Measurements from ENCODE around the gene NLRC5.

NLRC5 gene

DNA sequence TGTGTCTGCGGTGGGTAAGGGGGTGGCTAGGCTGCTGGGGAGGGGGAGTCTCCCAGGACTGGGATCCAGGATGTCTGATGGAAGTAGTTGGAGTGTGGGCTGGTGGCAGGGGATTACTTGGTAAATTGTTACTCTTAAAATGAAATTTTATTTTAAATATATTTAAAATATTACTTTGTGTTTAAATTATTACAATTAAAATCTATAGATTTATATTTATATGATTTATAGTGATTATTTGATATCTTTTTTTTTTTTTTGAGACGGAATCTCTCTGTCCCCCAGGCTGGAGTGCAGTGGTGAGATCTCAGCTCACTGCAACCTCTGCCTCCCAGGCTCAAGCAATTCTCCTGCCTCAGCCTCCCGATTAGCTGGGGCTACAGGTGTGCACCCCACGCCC is 121.6 kb downstream of the NLRC5 start:
- no peak for DNase-seq

- no peak for DNase-seq
These were observed 122.1 kb downstream of the NLRC5 start for GRCh38 chr16:57111420-57111819.

DNA sequence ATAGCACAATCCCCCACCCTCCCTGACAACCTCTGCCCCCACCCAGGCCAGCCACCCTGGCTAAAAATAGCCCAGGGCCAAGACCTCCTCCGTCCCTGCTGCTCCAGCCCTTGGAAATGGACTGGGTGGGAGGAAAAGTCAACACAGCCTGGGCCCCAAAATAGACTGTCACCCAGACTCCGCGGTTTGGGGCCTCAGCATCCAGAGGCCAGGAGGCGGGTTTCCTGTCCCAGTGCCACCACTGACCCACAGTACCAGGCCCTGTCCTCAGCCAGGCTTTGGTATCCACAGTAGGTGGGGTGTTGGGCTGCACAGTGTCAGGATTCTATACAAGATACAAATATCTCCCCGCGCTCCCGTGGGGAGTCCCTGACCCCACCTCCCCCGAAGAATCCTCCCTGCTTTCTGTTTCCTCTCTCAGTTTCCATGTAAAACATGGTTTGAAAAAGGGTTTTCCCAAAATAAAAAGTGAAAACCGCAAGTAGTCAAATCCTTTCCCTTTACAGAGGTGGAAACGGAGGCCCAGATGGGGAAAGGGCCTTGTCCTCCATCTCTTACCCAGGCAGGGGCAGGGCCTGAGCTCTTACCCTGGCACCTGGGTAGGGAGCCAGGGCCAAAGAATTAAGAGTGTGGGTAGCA is 123.2 kb downstream of the NLRC5 start:
- no peak for DNase-seq

DNA sequence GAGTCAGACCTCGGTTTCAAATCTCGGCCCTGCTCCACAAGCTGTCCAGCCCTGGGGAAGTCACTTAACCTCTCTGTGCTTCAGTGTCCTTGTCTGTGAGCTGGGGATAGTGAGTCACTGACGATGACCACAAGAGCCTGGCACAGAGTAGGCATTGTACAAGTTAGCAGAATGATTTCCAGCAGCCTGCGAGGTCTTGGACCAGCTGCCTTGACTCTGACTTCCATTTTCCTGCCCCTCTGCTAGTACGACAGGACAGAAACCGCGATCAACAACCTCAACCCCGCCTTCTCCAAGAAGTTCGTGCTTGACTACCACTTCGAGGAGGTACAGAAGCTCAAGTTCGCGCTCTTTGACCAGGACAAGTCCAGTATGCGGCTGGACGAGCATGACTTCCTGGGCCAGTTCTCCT is 123.7 kb downstream of the NLRC5 start:
- no peak for DNase-seq

DNA sequence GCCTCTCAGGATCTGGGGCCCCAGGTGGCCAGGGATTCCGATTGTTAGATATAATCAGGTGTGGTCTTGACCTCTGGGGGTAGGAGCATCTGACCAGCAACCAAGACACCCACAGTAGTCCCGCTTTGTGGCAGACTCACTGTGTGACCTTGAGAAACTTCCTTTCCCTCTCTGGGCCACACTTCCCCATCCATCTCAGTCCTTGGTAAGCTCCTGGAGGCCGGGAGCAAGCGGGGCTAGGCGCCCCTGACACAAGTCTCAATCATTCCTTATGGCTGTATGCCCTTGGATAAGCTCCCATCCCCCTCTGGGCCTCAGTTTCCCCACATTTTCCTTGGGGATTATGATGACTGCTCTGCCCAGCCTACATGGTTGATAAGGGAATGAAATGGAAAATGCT is 124.3 kb downstream of the NLRC5 start:
- no peak for DNase-seq

GRCh38 chr16:57115168-57115513 is 125.8 kb downstream of the NLRC5 start:
- no peak for DNase-seq

GRCh38 chr16:57115514-57116182 is 126.3 kb downstream of the NLRC5 start:
- no peak for DNase-seq

- no peak for DNase-seq
These were observed 129.2 kb downstream of the NLRC5 start for GRCh38 chr16:57118461-57119084.

- no peak for DNase-seq
These were observed 134.0 kb downstream of the NLRC5 start for GRCh38 chr16:57123216-57123973.

- DNase-seq, result no peak
These were observed 134.8 kb downstream of the NLRC5 start for GRCh38 chr16:57123974-57124674.

DNA sequence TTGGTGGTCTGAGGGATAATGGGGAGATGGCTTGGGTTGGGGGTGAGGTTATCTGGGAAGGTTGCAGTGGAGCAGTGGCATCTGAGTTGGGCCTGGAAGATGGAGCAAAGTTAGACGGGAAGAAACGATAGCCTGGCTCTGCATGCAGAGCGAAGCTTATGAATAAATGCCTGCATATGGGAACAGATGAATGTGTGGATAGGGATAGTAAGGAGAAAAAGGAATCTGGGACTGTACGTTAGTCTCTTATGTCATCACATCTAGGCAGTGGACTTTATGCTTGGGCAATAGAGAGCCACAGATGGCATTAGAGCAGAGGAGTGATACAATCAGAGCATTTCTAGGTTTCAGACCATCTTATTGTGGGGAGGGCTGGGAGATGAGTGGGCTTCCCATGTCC is 136.0 kb downstream of the NLRC5 start:
- DNase-seq, result no peak

- no peak for DNase-seq
These were observed 136.6 kb downstream of the NLRC5 start for GRCh38 chr16:57125969-57126368.

GRCh38 chr16:57126411-57126810 is 137.1 kb downstream of the NLRC5 start:
- DNase-seq, result no peak

DNA sequence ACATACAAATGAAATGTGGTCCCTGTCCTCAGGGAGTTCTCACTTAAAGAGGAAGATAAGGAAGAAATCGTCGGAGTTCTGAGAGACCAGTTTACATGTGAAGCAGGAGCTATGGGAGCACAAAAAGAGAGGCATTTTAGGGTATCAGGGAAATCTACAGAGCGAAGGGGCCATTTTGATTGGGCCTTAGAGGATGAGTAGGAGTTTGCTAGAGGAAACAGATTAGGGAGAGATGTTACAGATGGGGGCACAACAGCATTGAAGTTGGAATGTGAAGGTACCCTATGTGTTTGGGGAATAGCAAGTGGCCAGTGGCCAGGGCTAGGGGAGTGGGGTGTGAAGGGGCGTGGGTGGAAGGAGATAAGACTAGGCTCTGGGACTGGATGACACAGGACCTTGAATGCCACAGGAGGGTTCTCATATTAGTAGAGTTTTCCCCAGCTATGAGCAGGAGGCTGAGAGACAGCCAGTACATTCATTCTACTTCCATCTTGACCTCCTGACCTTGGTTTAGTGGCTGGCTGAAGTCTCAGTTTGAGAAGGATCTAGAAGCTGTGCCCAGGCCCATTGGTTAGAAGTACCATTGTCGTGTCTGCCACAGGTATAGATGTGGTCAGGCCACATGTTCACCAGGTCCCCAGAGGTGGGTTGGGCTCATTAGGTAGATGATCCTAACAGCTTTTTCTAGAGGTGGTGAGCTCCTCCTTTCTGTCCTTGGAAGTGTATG is 137.8 kb downstream of the NLRC5 start:
- no peak for DNase-seq

DNA sequence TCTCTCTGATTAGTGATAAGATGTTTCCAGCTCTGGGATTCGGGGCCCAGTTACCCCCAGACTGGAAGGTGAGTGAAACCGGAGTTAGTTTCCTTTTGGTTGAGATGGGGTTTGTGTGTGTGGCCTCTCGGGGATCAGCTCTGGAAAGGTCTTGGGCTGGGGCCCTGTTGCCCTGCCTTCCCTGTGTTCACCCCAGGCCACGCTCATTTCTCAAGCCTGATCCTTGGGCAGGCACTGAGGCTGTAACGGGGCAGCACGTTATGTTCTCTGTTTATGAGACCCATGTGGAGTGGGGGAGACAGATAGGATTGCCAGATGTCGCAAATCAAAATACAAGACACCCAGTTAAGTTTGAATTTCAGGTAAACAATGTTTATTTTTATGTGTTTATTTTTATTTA is 138.5 kb downstream of the NLRC5 start:
- no peak for DNase-seq

GRCh38 chr16:57128771-57129389 is 139.5 kb downstream of the NLRC5 start:
- no peak for DNase-seq

- DNase-seq, result no peak
These were observed 141.6 kb downstream of the NLRC5 start for GRCh38 chr16:57130950-57131321.

- DNase-seq, result no peak
These were observed 142.1 kb downstream of the NLRC5 start for GRCh38 chr16:57131351-57131970.

DNA sequence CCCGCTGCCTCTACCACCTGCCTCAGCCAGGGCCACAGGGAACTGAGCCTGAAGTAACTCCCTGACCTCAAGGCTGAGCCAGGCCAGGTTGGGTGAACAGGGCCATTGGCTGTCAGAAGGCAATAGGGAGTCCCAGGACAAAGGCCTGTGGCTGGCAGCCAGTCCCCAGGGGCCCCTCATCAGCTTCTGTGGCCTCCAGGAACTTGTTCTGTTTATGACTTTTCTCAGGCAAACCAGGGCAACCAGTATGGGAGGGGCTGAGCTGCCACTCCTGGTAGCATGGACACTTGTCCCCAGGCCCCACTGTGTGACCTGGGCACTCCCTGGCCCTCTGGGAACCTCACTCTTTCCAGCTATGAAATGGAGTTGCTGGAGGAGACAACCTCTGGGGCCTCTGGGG is 143.1 kb downstream of the NLRC5 start:
- no peak for DNase-seq

GRCh38 chr16:57133031-57133430 is 143.7 kb downstream of the NLRC5 start:
- no peak for DNase-seq

Data from NCI-H510A (cell line).